HAP-1 (cell line): ENCODE results near the gene APBA3.

Experiments
- DNase-seq, 2 experiments: peaks; one replicate each; pipeline ENCODE4 v3.0.0-alpha.2; 2016 to 2020; ENCODE audit warnings: low spot score in 2 of 2
- H3K27me3 ChIP-seq: fragments of 250-450 bp; sonication (Bioruptor Pico); 2 replicates; pipeline ENCODE4 v1.5.1; 2020; ENCODE audit warnings: low read depth, mild to moderate bottlenecking, moderate library complexity
- H3K36me3 ChIP-seq: fragments of 250-450 bp; sonication (Bioruptor Pico); replicated peaks from 2 replicates; pipeline ENCODE4 v1.5.1; 2020; ENCODE audit warnings: mild to moderate bottlenecking
- H3K4me1 ChIP-seq: fragments of 250-450 bp; sonication (Bioruptor Pico); 2 replicates; pipeline ENCODE4 v1.5.1; 2020; ENCODE audit warnings: mild to moderate bottlenecking
- H3K4me3 ChIP-seq: fragments of 250-450 bp; sonication (Bioruptor Pico); 2 replicates; pipeline ENCODE4 v1.5.1; 2020; ENCODE audit warnings: mild to moderate bottlenecking, moderate library complexity
- H3K9me3 ChIP-seq: fragments of 250-450 bp; sonication (Bioruptor Pico); 2 replicates; pipeline ENCODE4 v1.5.1; 2020; ENCODE audit warnings: mild to moderate bottlenecking, moderate library complexity
- in situ Hi-C: fragments of 300-500 bp; cut with MboI; formaldehyde crosslinking; loops from 3 replicates; pipeline ENCODE4 v1.14.3; 2020; ENCODE audit warnings: low sequenced_read_pairs, inconsistent platforms, mixed read lengths

APBA3 gene

DNA sequence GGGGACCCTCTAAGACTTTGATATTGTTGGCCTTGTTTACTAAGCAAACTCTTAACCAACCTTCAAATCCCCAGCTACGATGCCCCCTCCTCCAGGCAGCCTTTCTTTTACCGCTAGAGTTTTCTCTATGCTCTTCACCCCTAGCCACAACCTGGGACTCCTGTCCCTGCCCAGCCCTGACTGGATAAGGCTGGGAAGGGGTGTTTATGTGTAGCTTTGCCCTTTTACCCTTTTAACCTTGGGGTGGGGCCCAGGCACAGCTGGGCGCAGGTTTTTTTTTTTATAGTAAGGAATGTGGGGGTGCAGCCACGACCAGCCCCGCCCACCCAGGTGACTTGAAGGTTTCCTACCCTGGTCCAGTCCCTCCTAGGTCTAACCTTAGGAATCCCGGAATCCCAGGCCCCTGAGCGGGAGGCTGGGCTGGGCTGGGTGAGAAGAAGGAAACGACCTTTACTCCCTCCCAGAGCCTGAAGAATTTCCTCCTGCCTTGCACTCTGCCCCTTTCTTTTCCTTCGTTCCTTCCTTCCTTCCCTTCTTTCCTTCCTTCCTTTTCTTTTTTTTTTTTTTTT, 41.1 kb downstream of the APBA3 start:
- Histone ChIP-seq H3K36me3 (no peaks in the 10 kb centered on the region), H3K4me1 (peaks cover 4% of the 10 kb centered on the region), H3K4me3 (no peak overlapping the region), H3K27me3 (peaks cover 4% of the 10 kb centered on the region; the same call in 1 of the 2 replicates), H3K9me3 (no peaks in the 10 kb centered on the region)
- in situ Hi-C loops: no loop called here
- DNase-seq: no peak

DNA sequence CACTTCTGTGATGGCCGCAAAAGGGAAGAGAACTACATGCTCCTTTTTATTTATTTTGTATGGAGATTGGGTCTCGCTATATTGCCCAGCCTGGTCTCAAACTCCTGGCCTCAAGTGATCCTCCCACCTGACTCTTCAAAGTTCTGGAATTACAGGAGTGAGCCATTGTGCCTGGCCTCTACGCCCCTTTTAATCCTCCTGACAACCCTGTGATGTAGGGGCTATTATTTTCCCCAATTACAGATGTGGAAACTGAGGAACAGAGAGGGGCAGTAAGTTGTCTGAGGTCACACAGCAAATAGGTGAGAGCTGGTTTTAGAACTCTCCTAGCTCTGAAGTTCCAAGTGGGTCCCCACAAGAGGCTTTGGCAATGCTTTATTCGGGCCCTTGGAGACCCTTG, 41.6 kb downstream of the APBA3 start:
- Histone ChIP-seq H3K27me3 (peaks cover 4% of the 10 kb centered on the region; the same call in 1 of the 2 replicates), H3K4me3 (no peak overlapping the region), H3K4me1 (peaks cover 4% of the 10 kb centered on the region), H3K36me3 (no peaks in the 10 kb centered on the region), H3K9me3 (no peaks in the 10 kb centered on the region)
- no peak for DNase-seq
- in situ Hi-C loops: no loop called here

DNA sequence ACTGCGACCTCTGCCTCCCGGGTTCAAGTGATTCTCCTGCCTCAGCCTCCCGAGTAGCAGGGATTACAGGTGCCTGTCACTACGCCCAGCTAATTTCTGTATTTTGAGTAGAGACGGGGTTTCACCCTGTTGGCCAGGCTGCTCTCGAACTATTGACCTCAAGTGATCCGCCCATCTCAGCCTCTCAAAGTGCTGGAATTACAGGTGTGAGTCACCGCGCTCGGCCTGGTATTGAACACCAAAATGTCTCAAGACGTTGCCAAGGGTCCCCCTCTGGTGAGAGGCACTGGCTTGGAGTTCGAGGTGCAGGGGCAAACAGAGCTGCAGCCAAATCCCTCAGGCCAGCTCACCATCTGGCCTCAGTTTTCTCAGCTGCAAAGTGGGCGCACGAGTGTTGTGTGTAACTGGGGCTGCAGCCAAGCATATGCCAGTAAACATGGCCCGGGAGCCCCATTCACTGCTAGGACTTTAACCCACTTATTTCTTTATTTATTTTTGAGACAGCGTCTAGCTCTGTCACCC, 45.3 kb downstream of the APBA3 start:
- Histone ChIP-seq H3K27me3 (no peaks in the 10 kb centered on the region), H3K9me3 (no peaks in the 10 kb centered on the region), H3K36me3 (no peaks in the 10 kb centered on the region), H3K4me1 (no peaks in the 10 kb centered on the region; the same call in 1 of the 2 replicates), H3K4me3 (no peak overlapping the region)
- in situ Hi-C loops: no loop called here
- no peak for DNase-seq

DNA sequence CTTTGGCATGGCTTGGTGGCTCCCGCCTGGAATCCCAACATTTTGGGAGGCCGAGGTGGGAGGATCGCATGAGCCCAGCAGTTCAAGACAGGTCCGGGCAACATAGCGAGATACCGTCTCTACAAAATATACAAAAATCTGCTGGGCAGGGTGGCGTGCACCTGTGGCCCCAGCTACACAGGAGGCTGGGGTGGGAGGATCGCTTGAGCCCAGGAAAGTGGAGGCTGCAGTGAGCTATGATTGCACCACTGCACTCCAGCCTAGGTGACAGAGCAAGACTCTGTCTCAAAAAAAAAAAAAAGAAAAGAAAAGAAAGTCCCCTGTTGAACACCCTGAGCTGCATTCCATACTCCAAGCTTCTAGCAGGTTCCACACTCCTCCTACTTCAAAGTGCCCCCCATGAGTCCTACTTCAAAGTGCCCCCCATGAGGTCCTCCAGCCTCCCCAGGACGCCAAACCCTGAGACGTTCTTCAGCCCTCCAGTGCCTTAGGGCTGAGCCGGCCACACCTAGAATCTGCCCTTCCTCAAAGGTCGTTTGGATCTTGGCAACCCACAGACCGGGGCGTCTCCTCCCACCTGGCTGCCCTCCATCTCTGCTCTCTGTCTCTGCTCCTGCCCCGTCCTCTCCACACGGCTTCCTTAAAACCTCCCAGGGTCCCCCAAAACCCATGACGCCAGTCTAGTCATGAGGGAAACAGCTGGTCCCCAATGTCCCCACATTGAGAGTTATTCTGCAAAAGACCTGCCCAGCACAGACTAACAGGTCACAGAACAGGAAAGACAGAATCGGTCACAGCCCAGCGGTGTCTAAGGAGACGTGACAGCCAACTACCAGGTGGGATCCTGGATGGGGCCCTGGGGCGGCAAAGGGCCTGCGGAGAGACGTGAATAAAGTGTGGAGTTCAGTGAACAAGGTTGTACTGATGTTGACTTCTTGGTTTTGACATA, 48.6 kb downstream of the APBA3 start:
- Histone ChIP-seq H3K27me3 (no peaks in the 10 kb centered on the region), H3K36me3 (no peaks in the 10 kb centered on the region), H3K4me1 (peaks cover 4% of the 10 kb centered on the region; the same call in 1 of the 2 replicates), H3K4me3 (no peak overlapping the region), H3K9me3 (no peaks in the 10 kb centered on the region)
- in situ Hi-C loops: no loop called here
- no peak for DNase-seq

DNA sequence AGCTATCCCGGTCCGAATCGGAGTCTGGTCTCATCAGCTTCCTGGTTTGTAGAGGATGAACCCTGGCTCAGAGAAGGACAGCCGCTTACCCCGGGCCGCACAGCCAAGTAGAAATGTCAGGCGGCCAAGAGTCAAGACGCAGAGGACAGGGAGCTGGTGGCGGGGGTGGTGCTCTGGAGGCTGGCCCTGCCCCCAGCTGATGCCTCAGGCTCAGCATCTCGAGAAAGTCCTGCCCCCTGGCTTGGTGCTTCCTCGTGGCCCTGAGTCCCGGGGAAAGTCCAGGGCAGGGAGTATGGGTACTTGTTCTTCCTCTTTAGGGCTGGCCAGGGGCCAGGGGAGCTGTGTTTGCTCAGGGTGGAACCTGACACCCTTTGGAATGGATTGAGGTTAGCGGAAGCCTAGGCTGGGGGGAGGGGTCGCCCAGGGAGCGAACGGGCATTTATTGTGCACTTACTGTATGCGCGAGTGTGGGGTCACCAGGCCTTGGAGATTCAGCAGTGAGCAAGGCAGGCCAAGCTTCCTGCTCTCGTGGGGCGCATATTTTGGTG, 51.2 kb downstream of the APBA3 start:
- peak in 1 of 2 experiments; percentile 70 for DNase-seq
- in situ Hi-C loops: no loop called here
- Histone ChIP-seq H3K4me1 (peaks cover 4% of the 10 kb centered on the region; the same call in 1 of the 2 replicates), H3K27me3 (no peaks in the 10 kb centered on the region), H3K36me3 (no peaks in the 10 kb centered on the region), H3K4me3 (no peak overlapping the region), H3K9me3 (no peaks in the 10 kb centered on the region)

DNA sequence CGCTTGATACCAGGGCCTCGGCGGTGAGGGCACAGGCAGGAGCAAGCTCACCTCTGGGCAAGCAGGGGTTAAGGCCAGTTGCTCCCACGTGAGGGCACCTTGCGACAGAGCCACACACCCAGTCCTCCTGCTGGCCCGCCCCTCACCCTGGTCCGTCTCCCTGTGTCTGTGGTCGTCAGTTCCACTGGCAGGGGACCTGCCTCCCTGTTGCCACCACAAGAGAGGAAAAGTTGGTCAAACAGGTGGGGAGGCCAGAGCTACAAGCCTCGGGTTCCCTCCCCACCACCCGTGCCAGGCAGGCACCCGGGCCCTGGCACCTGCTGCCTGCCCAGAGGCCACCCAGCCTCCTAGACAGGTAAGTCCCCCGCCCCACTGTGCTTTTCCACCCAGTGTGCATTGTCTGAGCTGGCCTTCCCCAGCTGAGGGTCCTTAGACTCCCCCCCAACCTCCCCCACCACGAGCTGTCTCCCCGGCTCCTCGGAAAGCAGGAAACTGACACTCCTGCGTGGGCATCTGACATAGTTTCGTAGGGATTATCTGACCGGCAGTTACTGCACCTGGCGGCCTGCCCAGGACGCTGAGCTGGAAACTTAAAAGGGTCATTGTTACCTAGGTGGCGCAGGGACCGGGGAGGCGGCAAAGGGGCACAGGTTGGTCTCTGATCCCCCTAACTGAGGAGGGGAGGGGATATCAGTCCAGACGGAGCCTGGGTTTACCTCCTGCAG, 53.1 kb downstream of the APBA3 start, which contains the start of gene TJP3:
TSS of gene TJP3 (plus strand) at position 178 of the 725 bp plus-strand sequence. CDS start 20,049 bp downstream, outside the sequence.
- Histone ChIP-seq H3K4me1 (peaks cover 4% of the 10 kb centered on the region; the same call in 1 of the 2 replicates), H3K9me3 (no peaks in the 10 kb centered on the region), H3K36me3 (no peaks in the 10 kb centered on the region), H3K27me3 (no peaks in the 10 kb centered on the region), H3K4me3 (no peak within 1 kb of the TSS)
- in situ Hi-C loops: no loop called here
- peak in 1 of 2 experiments; percentile 45 for DNase-seq

DNA sequence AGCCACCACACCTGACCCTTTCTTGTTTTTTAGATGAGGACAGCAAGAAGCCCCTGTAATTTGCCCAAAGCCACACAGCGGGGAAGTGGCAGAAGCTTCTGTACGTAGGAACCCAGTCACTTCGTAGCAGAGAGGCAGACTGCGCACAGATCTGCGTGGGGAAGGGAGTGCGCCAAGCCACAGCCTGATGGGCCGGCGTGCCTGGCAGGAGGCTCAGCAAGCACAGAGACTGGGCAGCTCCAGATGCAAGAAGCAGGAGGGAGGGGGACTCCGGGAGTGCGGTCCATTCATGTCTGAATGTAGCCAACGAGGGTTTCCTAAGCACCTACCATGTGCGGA, 53.7 kb downstream of the APBA3 start:
- no peak for DNase-seq
- no peaks in the 10 kb centered on the region for H3K9me3 ChIP-seq
- in situ Hi-C loops: no loop called here
- no peaks in the 10 kb centered on the region for H3K36me3 ChIP-seq
- no peak overlapping the region for H3K4me3 ChIP-seq
- peaks cover 4% of the 10 kb centered on the region; the same call in 1 of the 2 replicates for H3K4me1 ChIP-seq
- no peaks in the 10 kb centered on the region for H3K27me3 ChIP-seq

DNA sequence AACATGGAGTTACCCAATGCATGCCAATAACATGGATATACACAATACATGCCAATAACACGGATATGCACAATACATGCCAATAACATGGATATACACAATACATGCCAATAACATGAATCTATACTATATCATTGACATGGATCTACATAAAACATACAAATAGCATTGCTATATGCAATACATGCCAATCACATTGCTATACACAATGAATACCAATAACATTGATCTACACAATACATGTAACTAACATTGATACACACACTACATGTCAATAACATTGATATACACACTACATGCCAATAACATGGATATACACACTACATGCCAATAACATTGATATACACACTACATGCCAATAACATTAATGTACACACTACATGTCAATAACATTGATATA, 60.3 kb downstream of the APBA3 start:
- in situ Hi-C loops: no loop called here

More for the DNA sequence above, 60.3 kb downstream of the APBA3 start:
- no peaks in the 10 kb centered on the region for H3K36me3 ChIP-seq
- DNase-seq: no peak
- H3K9me3 ChIP-seq: no peaks in the 10 kb centered on the region
- no peaks in the 10 kb centered on the region for H3K27me3 ChIP-seq
- peaks cover 3% of the 10 kb centered on the region; the same call in 1 of the 2 replicates for H3K4me1 ChIP-seq
- H3K4me3 ChIP-seq: no peak overlapping the region
